NCI-H82 treated with DMSO at 0.1 percent for 48 hours (cell line): ENCODE measurements around the gene KRTAP10-5.
"Not testable (repeated sequence)": the region's sequence is repeated elsewhere in the genome, so short reads cannot be mapped to it uniquely, and the experiment has no call there.

Source experiments
- DNase-seq: peaks from one replicate; lab custom pipeline; 2025; ENCODE audit not compliant: unreplicated experiment; lab: John Stamatoyannopoulos, UW

Gene KRTAP10-5

DNA sequence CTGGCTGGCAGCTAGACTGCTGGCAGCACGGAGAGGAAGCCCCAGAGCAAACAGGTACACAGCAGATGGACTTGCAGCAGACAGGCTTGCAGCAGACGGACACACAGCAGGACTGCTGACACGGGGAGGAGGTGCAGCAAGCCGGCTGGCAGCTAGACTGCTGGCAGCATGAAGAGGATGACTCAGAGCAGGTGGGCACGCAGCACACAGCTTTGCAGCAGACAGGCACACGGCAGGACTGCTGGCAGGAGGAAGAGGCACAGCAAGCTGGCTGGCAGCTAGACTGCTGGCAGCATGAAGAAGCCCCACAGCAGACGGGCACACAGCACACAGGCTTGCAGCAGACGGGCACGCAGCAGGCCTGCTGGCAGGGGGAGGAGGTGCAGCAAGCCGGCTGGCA, 29.6 kb downstream of the KRTAP10-5 start:
- no peak for DNase-seq

DNA sequence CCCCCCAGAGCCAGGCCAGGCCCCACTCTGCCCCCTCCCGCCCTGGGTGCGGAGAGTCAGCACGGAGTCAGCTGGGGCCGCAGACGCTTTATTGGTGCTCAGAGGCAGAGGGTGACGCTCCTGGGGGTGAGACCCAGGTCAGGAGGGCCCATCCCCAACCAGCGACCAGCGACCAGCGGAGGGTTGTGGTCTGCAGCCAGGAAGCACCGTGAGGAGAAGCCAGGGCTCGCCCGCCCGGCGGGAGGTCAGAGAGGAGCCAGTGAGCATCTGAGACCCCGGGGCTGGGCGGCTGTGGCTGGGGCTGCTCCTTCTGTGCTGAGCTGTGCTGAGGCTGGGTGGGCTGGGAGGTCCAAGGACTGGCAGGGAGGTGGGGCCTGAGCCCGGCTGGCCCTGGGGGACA, 30.1 kb downstream of the KRTAP10-5 start:
- not testable (repeated sequence) for DNase-seq

DNA sequence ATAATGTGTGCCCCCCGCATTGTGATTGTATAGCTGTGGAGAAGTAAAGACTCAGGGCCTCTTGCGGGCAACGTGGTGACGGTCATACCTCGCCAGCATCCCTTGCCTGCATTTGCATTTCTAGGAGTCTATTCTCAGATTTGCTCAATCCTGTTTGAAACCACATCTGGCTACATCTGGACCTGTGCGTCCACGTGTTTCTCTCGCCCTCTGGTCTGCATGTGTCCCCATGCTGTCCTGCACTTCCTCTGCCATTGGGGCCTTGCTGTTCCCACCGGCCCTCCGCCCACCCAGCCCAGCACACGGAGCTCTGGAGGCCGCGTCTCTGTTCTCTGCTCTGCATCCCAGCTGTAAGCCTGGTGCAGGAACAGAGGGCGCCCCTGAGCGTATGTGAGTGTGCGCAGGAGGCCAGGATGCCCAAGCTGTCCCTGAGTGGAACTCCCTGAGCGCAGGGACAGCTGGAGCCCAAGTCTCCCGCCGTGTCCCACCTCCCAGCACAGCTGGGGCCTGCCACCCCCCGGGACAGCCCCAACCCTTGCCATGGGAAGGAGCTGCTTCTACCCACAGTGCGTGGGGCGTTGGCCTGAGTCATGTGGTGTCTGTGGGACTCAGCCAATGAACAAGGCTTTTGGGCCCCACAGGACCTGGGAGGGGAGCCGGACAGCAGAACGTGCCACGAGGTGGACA, 30.7 kb downstream of the KRTAP10-5 start:
- no peak for DNase-seq

DNA sequence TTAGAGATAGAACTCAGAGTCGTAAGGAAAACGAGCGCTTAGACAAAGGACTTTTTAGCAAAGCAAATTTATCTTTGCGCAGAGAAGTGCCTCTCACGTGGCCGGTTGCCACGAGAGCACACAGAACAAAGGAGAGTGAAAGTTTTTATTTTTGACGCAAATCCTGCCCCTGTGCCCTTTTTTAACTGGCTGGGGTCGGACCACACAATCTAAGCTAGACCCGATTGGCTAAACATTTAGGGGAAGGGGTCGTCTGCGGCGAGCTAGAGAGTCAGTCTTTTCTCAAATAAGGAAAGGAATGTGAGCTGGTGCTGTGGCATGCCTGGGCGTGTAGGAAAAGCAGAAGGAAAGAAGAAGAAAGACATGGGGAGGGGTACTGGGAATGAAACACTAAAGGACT, 31.5 kb downstream of the KRTAP10-5 start:
- DNase-seq, result no peak

DNA sequence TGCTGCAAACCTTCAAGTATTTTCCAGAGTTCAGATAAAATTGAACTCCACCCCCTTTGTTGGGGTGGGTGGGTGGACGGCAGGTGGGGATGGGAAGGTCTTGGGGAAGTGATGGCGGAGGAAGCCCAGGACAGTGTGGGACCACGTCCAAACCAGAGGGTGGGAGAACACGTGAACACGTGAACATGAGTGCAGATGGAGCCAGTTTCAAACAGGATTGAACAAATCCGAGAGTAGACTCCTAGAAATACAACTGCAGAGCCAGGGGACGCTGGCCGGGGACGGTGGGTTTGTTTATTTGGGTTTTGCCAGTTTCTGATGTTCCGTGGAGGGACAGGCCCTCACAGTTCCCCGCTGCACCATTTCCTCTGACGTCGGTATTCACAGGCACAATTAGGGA, 32.0 kb downstream of the KRTAP10-5 start:
- no peak for DNase-seq

DNA sequence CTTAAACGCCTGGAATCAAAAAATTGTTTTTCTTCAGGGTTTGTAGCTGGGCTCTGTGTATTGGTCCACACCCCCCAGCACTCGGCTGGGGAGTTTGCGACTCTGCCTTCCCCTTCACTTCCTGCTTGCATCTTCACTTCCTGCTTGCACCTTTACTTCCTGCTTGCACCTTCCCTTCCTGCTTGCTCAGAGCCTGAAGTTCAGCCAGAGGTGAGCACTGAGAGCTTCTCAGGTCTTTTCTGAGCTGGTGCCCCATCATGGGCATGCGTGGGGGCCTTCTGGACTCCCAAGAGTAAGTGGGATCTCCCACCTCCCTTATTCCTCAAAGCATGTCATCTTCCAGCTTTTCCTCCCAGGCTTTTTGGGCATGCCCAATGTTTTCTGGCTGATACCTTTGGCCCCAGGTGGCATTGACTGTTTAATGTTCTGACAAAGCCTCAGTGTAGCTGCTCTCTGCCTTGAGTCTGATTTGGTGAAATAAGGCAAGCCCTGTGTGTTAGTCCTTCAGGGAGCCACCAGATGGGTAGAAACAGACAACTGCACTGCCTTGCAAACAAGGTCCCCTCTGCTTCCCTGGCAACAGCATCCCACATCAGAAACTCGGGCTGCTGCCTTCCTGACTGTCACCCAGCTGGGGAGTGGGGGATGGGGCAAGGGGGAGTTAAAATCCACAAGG, 32.6 kb downstream of the KRTAP10-5 start:
- DNase-seq, result no peak

DNA sequence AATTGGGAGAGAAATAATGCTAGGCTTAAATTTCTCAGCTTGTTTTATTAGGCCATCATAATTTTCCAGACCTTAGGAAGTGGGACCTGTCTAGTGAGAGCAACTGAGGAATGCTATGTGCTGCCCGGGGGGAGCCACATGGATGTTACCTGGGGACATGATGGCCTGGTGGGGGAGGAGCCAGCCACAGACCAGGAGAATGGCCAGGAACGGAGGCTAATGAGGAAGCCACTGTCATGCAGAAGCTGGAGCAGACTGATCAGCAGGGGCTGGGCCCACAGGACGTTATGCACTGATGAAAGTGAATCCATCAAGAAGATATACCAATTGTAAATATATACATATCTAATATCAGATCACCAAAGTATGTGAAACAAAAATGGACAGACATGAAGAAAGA, 35.8 kb downstream of the KRTAP10-5 start:
- DNase-seq, result no peak

DNA sequence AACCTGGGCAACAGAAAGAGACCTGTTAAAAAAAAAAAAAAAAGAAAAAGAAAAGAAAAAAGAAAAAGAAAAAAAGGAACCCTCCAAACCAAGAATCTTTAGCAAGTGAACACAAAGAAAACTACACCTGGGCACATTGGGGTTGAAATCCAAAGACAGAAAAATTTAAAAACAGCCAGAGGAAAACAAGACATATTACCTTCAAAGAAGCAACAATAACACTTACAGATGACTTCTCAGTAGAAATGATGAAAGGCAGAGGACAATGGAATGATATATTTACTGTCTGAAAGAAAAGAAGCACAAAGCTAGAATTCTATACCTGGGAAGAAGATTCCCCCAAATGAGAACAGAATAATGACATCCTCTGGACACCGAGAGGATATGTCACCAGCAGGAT, 37.7 kb downstream of the KRTAP10-5 start:
- DNase-seq, result no peak

DNA sequence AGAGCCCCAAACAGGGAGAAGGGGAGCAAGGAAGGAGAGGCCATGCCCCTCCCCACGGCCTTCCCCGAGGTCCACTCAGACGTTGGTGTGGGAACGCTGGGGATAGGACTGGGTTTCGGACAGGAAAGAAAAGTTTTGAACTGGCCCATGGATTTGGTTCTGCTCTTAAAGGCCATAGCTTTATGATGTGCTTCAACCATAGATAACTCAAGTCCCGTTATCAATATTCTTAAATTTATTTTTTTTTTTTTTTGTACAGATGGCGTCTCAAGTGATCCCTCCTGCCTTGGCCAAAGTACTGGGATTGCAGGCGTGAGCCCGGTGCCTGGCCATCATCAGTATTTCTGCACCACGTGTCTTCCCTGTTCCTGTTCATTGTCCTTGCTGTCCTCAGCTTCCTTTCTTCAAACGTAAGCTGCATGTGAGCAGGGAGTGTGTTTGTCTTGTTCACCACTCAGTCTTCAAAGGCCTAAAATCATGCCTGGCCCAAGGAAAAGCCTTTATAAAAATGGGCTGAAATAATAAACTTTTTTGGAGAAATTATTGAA, 39.6 kb downstream of the KRTAP10-5 start:
- no peak for DNase-seq

DNA sequence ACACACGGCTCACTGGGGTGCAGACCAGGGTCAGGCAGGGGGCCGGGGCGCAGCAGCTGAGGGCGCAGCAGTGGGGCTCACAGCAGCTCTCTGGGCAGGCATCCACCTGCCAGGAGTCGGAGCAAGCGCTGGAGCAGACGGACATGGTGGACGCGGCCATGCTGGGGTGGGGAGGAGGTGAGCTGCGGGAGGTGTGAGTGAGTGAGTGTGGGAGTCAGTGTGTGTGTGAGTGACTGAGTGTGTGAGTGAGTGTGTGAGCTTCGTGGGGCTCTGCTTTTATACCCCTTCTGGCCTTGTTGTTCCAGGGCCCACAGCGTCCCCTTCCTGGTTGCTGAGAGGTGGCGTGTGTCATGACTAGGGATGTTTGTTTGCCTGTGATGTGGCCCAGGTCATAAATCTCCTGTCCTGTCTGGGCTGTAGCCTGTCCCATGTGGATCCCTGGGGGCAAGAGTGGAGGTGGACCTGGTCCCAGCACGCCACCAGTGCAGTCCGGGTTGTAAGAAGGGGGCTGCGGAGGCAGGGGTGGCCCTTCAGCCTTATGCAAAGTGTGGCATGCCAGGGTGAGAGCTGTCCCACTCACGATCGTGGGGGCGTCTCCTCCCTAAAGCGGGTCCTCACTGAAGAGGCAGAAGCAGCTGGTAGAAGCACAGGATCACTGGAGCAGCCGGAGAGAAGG, 40.3 kb downstream of the KRTAP10-5 start, which contains the start of gene KRTAP10-1:
KRTAP10-1 (minus strand) TSS at position 205 of the 676 bp plus-strand sequence; CDS start at position 160, 45 bp downstream.
- no peak for DNase-seq

DNA sequence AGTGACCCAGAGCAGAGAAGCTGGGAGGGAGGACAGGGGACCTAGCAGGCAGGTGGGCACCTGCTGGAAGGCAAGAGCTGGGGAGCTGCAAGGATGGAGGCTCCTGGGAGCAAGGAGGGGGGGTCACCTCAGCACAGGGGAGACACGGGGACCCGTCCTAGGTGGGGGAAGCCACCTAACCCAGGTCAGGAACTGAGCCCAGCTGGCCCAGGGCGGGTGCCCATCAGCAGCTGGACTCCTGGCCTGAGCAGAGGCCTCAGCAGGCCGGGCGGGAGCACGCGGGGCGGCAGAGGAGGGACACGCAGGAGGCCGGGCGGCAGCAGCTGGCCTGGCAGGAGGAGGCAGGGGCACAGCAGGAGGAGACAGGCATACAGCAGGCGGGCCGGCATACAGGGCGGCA, 41.4 kb downstream of the KRTAP10-5 start:
- no peak for DNase-seq

DNA sequence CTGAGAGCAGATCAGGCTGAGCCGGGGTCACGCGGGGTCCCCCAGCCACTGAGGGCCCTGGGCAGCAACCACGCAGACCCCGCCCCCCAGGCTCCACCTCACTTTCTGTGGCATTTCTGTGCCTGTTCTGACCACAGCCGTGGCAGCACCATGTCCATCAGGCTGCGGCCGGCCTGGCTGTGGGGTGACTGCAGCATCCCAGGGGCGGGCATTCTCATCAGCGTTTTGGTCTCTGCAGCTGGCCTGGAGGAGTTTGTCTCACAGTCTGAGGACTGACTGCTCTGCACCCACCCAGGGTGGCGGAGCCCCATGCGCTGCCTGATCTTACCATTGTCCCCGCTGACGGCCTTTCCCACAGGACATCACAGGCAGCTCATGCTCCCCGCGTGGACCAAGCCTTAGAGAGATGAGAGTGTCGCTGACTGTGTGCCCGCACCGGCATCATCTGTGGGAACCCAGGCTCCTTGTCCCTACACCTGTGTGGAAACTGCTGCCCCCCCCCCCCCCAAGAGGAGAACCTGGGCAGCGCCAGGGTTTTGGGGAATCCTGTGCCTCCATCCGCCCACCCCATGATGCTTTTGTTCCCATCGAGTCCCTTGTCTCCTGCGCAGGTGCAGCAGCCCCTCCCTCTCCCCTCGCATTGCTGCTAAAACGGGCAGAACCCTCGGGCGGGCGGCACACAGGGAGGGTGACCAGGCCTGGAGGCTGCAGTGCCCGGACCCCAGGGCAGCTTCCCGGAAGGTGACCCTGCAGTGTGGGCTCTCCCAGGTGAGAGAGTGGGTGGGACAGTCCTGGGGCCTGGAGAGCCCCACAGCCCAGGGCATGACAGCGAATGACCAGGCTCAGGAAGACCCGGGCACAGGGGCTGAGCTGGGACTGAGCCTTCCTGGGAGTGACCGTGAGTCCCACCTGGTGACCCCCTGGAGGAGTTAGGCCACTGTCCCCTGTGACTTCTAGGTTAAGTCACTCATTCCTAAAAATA, 42.2 kb downstream of the KRTAP10-5 start:
- DNase-seq, result no peak

DNA sequence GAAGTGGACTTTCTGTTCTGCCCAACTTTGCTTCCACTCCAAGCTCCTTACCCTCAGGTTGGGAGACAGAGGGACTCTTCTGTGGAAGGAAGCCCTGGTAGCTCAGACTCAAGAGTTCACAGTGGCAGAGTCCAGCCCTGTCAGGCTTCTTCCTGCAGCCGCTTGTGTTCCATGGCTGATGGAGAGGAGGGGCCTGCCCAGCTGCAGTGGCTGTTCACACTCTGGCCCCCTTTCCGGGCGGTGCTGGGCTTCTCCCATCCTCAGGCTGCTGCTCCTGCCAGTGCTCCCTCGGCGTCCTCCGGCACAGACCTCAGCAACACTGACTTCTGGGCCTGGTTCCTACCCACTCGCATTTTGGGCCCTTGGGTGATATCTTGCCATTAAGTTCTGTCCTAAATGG, 44.4 kb downstream of the KRTAP10-5 start:
- DNase-seq, result no peak

DNA sequence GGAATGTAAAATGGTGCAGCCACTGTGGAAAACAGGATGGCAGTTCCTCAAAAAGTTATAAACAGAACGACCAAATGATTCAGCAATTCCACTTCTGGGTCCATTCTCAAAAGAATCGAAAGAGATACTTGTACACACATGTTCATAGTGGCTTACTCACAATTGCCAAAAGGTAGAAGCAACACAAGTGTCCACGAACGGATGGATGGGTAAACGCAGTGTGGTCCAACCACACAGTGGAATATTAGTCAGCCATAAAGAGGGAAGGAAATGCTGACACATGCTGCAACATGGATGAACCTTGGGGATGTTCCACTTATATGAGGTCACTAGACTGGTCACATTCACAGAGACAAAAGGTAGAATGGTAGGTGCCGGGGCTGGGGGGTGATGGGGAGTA, 45.7 kb downstream of the KRTAP10-5 start:
- DNase-seq, result no peak

DNA sequence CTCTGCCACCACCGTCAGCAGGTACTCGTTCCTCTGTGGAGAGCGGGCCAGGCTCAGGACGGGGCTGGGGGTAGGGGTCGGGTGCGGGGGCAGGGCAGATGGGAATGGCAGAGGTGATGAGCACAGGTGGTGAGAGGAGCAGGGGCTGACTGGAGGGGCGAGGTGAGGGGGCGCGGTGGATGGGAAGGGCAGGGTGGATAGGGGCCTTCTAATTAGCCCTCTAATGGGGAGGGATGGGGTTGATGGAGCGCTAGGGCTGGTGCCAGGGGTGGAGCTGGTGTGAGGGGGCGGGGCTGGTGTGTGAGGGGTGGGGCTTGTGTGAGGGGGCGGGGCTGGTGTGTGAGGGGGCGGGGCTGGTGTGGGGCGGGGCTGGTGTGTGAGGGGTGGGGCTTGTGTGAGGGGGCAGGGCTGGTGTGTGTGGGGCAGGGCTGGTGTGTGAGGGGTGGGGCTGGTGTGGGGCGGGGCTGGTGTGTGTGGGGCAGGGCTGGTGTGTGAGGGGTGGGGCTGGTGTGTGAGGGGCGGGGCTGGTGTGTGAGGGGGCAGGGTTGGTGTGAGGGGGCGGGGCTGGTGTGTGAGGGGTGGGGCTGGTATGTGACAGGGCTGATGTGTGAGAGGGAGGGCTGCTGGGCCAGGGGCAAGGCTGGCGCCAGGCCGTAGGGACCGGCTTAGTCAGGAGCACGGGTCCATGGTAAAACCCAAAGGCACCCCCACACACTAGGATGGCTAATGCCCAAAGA, 46.3 kb downstream of the KRTAP10-5 start:
- DNase-seq, result no peak

DNA sequence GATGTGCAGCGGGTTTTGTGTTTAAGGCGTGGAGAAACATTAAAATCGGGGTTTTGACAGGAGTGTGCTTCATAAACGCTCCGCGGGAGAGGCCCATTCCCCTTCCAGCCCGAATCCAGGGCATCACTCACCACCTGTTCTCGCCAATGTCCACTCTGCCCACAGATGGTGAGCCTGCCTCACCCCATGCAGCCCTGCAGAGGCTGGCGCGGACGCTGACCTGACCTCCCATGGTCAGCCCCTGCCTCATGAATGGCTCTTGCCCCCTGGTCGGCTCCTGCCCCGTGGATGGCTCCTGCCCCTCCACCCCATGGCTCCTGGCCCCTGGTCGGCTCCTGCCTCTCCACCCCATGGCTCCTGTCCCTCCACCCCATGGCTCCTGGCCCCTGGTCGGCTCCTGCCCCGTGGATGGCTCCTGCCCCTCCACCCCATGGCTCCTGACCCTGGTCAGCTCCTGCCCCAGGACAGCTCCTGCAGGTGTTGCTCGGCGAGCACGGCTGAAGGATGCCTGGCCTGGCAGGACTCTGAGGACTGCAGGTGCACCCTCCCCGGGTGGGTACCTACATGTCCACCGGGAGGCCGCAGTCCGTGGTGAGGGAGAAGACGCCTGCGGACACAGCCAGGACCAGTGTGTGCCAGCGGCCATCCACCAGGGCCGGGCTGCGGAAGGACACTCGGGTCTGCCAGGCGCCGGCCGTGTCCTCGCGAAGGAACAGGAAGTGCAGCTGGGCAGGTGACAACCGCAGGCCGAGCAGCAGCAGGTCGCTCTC, 47.1 kb downstream of the KRTAP10-5 start:
- DNase-seq, result no peak

DNA sequence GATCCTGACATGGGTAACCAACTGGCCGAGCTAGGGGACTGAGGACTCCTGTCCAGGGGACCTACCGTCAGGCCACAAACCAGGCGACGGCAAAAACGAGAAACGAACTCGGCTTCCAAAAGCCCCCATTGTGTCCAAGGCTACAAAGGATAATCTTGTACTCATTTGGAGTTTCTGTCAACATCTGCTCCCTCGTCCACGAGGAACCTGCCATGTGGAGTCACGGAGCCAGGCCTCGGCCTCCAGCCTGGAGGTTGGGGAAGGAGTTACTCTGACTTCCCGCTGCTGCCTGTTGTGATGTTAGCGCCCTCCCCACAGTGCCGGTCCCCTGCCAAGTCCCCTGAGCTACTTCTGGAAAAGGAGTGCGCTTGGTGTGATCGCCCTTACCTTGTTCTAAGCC, 47.7 kb downstream of the KRTAP10-5 start:
- DNase-seq, result no peak

DNA sequence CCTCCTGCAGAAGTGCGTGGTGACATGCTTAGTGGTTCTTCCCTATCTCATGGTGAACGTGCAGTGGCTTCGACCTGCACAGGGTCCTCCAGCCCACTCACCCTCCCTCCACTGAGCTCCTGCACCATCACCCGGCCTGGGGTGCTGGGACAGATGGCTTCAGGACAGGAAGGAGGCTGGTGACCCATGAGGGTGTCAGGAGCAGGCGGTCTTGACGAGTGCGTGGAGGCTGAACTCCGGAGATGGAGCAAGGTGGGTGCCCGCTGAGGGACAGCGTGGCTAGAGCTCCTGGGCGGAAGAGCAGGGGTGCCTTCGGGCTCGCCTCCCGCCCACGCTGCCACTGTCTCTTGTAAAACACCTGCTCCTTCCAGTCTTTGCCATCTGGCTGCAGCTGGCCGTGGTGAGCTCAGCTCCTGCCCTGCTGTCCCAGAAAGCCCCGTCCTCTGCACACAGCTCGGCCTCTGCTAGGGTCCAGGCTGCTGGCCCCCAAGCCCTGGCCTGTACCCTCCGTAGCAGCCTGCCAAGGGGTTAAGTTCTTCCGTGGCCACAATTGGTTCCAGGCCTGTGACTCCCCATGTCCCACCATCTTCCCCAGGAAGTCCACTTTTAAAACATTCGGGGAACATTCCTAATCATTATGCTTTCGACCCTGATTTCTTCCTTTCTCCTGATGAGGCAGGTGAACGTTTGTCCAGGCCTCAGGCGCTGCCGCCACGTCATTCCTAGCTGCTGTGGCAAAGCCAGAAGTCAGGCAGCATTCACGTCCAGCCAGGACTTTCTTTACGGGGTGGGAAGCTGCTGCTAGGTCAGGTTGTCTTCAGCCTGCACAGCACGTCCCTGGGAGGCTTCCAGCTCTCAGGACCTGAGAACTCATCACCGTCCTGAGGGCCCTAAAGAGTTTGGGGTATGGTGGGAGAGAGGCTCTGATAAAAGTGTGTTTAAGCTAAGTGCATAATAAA, 48.5 kb downstream of the KRTAP10-5 start:
- no peak for DNase-seq
